K562 (cell line): Measurements from ENCODE around the gene CPSF4L. TPM values are rescaled to one million over a fixed set of nuclear protein-coding genes. Genes with fewer than 3 reads are reported as not detected.

Experiments
- AFF1 ChIP-seq, 2 experiments: fragments of 450-650 bp; IDR thresholded peaks; 2 replicates each; pipeline ENCODE4 v1.6.1; 2018; ENCODE audit warnings: mild to moderate bottlenecking in 2 of 2, low read depth in 1 of 2; ENCODE audit not compliant: partially characterized antibody in 2 of 2
- ARID3B ChIP-seq: fragments of 250-450 bp; sonication (Bioruptor Pico); IDR thresholded peaks from 2 replicates; pipeline ENCODE4 v1.4.0; 2020; ENCODE audit warnings: borderline replicate concordance
- ATF1 ChIP-seq, 2 experiments: fragments of 450-650 bp in 1 of 2; IDR thresholded peaks; 2 replicates each; pipeline ENCODE4 v1.6.1; 2016; ENCODE audit warnings: missing compliant biosample characterization in 1 of 2, missing genetic modification characterization in 1 of 2
- C11orf30 ChIP-seq: fragments of 450-650 bp; IDR thresholded peaks from 2 replicates; pipeline ENCODE4 v1.6.1; 2016; ENCODE audit warnings: low read depth, mild to moderate bottlenecking
- E2F8 ChIP-seq: fragments of 450-650 bp; IDR thresholded peaks from 2 replicates; pipeline ENCODE4 v1.7.1; 2018; ENCODE audit warnings: mild to moderate bottlenecking, low read depth; ENCODE audit not compliant: partially characterized antibody
- EP400 ChIP-seq: fragments of 450-650 bp; IDR thresholded peaks from 2 replicates; pipeline ENCODE4 v1.6.1; 2017; ENCODE audit warnings: antibody characterized with exemption, mild to moderate bottlenecking, moderate library complexity
- KAT2B ChIP-seq: IDR thresholded peaks from one replicate; pipeline ENCODE4 v1.6.1; 2012; ENCODE audit warnings: low read depth, mild to moderate bottlenecking, control low read depth, inconsistent platforms, low read length, moderate library complexity
- NEUROD1 ChIP-seq: fragments of 150-350 bp; IDR thresholded peaks from 2 replicates; pipeline ENCODE4 v1.6.1; 2014; ENCODE audit warnings: borderline replicate concordance, low read length, low read depth; ENCODE audit not compliant: partially characterized antibody
- PKNOX1 ChIP-seq: fragments of 450-650 bp; IDR thresholded peaks from 2 replicates; pipeline ENCODE4 v1.6.1; 2016
- SMC3 ChIP-seq: conservative IDR thresholded peaks from 2 replicates; pipeline ENCODE4 v1.6.1; 2011; ENCODE audit warnings: low read depth, low read length, improper control_type of control experiment; ENCODE audit not compliant: insufficient read depth
- ZBTB7A ChIP-seq: IDR thresholded peaks from 2 replicates; pipeline ENCODE4 v1.6.1; 2011; ENCODE audit warnings: low read depth, mild to moderate bottlenecking, low read length, moderate library complexity, borderline replicate concordance; ENCODE audit not compliant: control insufficient read depth
- ZNF124 ChIP-seq: sonication (generic); formaldehyde crosslinking; IDR thresholded peaks from 2 replicates; pipeline ENCODE4 v1.8.1; 2022; ENCODE audit warnings: missing genetic modification reagents
- ZNF589 ChIP-seq: fragments of 200-800 bp; sonication (Bioruptor generic); IDR thresholded peaks from 2 replicates; pipeline ENCODE4 v1.6.1; 2016; ENCODE audit warnings: low read depth, missing genetic modification characterization, missing compliant biosample characterization
- polyA plus RNA-seq, 8 experiments: library from polyadenylated mRNA; depleted of rRNA in 4 of 8; stranded (reverse) in 5 of 8; unstranded in 3 of 8; fragments of >200 nt; fragmentation: Nextera tagmentation in 2 of 8; fragmentation: Illumina TruSeq in 1 of 8; extraction: Ambion mirVana in 2 of 8; extraction: Trizol in 1 of 8; gene quantifications; 2 replicates each; pipeline versions ENCODE4 v1.2.1 to v1.2.3, GENCODE V29; 2011 to 2014; ENCODE audit warnings: inconsistent platforms in 1 of 8, missing spikeins in 1 of 8
- total RNA-seq, 7 experiments: library from RNA; depleted of rRNA in 6 of 7; stranded (reverse); fragments of >200 nt in 6 of 7; fragmentation: Illumina TruSeq in 2 of 7; extraction: Trizol in 2 of 7; gene quantifications; 2 replicates each; pipeline versions ENCODE4 v1.2.1 to v1.2.3, GENCODE V29; 2011 to 2021; ENCODE audit warnings: low replicate concordance in 1 of 7

CPSF4L gene
- total and polyA plus RNA-seq, 9 of the 15 experiments (the other 6 are each of a cell fraction or from before 2014, with no cell fraction given) = not detected

- peak in 1 of 2 experiments; percentile 66 for TF ChIP-seq AFF1 (IDR thresholded peaks at IDR 0.05; ENCODE audit: low read depth in 1 of 2, partially characterized antibody in 2 of 2)
- TF ChIP-seq ATF1 (CRISPR knock-in tag; IDR thresholded peaks at IDR 0.05) = no peak
- TF ChIP-seq ATF1 (tag; IDR thresholded peaks at IDR 0.05) = peak; percentile 56
- TF ChIP-seq ZNF589 (CRISPR knock-in tag) = 0 out of 2 replicates have a peak, but pooled peaks have one; percentile 44
- TF ChIP-seq NEUROD1 = peak; percentile 76
- no peak for TF ChIP-seq ARID3B (CRISPR knock-in tag)
- no peak for TF ChIP-seq SMC3
- peak; percentile 44; the same call in 1 of the 2 replicates for TF ChIP-seq EP400
- no peak for TF ChIP-seq ZNF124 (CRISPR knock-in tag)
- peak; percentile 54; the same call in 1 of the 2 replicates for TF ChIP-seq ZBTB7A
- TF ChIP-seq E2F8 = no peak
- peak; percentile 34; the same call in 1 of the 2 replicates for TF ChIP-seq C11orf30
- TF ChIP-seq PKNOX1 = no peak
- TF ChIP-seq KAT2B = no peak
Measured at GRCh38 chr17:73308017-73308823, 46.5 kb upstream of the CPSF4L start (continued).
